DMS153 (cell line): ENCODE data around the gene FOCAD.
A peak's percentile ranks its signal among the peaks of the same experiment; 100 is the strongest.

ENCODE experiments used
- DNase-seq: peaks from one replicate; lab custom pipeline; 2025; lab: John Stamatoyannopoulos, UW

The FOCAD gene

DNA sequence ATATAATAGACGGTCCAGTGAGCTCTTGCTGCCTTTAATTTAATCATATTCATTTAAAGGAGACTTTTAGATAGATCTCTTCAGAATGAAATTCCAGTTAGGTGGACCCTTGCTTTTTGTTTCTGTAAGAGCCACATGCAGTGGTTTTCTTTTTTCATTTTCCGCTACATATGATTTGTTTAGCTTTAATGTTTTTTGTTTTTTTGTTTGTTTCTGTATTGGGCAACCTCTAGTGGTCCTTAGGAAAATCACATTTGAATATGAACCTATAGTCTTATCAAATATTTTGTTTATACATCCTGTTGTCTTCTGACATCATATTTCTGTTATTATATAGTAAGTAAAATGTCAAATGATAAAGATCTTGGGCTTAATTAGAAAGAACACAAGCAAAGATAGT is 196.6 kb downstream of the FOCAD start:
- DNase-seq, result no peak

GRCh38 chr9:20884985-20885593 is 201.0 kb downstream of the FOCAD start:
- no peak for DNase-seq

DNA sequence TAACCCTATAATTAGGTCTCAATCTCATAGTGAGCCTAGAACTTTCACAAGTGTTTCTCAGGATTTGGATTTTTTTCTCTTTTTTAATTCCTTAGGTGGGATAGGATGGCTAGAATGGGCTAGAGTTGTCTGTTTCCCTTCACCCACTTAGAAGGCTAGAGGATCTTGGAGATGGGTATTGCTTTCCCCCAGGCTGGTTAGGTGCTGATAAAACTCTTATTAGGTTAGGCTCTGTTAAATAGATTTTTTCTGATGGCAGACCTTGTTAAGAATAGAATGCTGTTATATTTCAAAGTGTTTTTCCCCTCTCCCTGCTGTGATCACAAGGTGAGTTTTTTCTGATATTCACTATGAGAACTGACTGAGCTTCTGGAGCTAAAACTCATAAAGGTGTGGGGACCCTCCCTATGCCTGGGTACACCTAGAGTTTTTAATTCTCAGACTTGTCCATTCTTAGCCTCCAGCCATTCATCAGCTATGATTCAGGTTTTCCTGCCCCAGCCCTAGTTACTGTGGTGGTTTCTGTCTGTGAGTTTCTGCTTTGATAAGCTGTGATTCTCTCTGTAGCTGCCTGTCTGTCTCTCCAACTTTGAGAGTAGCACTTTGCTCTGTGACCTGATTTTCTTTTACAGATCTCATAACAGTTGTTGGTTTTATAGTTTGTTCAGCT is 215.0 kb downstream of the FOCAD start:
- DNase-seq, result no peak

DNA sequence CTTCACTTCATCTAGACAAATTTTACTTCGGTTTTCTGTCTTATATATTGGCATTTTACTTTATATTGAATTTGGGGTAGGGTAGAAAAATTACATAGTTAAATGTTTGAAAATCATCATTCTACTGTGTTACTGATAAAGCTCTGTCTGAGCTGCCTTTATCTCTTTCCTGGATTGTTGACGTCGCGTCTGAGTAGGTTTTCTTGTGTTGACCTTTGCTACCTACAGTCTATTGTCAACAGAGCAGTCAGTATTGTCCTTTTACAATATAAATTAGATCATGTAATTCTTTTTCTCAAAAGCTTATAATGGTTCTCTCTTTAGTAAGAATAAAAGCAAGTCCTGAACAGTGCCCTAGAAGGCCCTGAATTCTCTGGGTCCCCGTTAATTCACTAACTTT is 219.2 kb downstream of the FOCAD start:
- DNase-seq, result no peak

DNA sequence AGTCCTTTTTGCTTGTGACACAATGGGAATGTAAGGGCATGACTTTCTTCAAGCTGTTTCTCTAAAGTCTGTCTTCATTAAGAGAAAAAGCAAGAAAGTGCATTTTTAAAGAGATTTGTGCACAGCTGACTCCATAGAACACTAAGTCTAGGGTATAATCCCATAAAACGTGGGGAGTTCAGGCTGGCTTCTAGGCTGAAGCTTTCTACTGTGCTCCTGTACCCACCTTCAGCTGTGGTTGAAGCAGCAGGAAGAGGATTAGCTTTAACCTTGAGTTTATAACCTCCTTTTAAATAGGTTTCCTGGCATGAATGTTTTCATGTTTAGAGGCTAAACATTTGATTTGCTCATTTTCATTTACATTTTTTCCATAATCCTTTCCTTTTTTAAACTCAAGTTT is 220.9 kb downstream of the FOCAD start:
- no peak for DNase-seq

GRCh38 chr9:20906326-20906725 is 222.3 kb downstream of the FOCAD start:
- no peak for DNase-seq

GRCh38 chr9:20908461-20908860 is 224.4 kb downstream of the FOCAD start:
- no peak for DNase-seq

- DNase-seq, result no peak
Observed at GRCh38 chr9:20914556-20914955, 230.5 kb downstream of the FOCAD start.

DNA sequence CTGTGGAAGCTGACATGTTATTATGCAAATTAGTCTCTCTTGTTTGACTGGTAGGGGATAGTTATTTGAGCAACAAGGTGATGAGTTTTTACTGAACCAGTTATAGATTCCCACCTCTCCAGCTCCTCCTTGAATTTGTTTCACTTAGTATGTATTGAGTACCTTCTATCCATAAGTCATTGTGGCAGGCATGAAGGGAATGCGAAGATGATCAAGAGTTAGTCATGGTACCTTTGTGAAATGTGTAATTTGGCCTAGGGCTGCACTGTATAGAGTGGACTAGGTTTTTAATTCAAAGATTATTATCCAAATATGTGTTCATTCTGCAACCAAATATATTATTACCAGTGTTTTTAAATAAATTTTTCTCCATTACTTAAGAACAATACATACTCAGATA is 237.3 kb downstream of the FOCAD start:
- DNase-seq, result no peak

GRCh38 chr9:20925256-20926045 is 241.4 kb downstream of the FOCAD start:
- DNase-seq, result no peak

GRCh38 chr9:20929276-20929675 is 245.2 kb downstream of the FOCAD start:
- no peak for DNase-seq

DNA sequence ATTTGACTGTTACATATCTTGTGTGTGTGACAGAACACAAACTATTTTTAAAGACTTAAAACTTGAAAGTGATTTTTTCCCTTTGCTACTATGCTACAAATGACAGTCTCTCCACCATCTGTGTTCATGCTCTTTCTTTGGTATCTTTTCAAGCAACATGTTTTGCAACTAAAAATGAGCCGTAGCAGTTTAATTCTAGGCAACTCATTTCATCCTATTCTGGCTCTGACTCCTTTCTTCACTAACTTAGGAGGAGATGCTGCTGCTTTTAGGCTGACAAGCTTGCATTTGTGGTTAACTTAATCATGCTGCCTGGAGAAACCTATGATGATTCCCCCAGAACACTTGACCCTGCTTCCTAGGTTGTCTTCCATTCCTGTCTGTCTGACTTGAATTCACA is 246.8 kb downstream of the FOCAD start:
- no peak for DNase-seq

- no peak for DNase-seq
Observed at GRCh38 chr9:20940447-20941173, 256.6 kb downstream of the FOCAD start.

GRCh38 chr9:20941174-20941690 is 257.2 kb downstream of the FOCAD start:
- DNase-seq, result peak; percentile 74

DNA sequence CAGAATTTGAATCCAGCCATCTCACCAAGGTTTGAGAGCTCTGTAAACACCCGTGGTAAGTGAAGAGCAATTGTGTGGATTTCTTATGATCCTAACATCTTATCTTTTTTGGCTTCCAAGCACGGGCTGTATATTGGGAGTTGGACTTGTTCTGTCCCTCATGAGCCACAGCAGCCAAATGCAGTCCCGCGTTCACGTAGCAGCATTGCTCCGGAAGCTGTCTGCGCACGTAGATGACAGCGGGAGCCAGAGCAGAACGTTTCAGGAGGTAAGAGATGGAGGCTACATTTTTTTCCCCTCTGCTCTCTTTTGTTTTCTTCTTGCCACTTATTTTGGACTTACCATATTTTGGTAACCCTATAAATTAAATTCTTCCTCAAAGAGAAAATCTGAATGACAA is 260.4 kb downstream of the FOCAD start:
- no peak for DNase-seq

GRCh38 chr9:20945269-20945668 is 261.2 kb downstream of the FOCAD start:
- no peak for DNase-seq

GRCh38 chr9:20945856-20946255 is 261.8 kb downstream of the FOCAD start:
- DNase-seq, result no peak

DNA sequence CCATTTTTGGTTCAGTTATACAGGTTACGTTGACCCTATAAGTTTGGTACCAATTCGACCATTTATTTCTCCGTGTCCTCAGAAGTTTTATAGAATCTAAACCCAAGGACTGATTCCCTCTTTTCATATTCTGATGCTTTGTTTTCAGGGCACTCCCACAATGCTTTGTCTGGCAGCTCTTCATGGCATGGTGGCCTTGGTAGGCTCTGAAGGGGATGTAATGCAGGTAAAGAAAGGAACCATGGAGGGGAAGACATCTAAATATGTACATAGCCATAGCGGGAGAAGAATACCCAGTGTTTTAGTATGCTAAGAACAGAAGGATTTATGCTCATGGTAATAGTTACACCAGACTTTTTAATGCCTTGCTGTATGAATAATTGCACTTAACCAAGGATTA is 264.6 kb downstream of the FOCAD start:
- DNase-seq, result no peak

DNA sequence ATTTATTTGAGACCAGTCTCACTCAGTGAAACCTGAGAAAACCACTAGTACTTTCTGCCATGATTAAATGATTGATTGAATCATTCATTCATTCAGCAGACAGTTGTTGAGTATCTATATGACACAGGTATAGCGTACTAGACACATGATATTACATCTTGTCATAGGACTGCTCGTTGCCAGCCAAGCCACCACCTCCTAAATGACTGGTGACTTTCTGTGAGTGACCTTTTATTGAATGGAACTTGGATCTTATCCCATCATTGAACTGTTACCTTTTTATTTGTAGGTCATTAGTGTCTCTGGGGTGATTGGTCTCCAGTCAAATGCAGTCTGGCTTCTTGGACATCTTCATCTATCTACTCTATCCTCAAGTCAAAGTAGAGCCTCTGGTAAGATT is 266.6 kb downstream of the FOCAD start:
- no peak for DNase-seq

DNA sequence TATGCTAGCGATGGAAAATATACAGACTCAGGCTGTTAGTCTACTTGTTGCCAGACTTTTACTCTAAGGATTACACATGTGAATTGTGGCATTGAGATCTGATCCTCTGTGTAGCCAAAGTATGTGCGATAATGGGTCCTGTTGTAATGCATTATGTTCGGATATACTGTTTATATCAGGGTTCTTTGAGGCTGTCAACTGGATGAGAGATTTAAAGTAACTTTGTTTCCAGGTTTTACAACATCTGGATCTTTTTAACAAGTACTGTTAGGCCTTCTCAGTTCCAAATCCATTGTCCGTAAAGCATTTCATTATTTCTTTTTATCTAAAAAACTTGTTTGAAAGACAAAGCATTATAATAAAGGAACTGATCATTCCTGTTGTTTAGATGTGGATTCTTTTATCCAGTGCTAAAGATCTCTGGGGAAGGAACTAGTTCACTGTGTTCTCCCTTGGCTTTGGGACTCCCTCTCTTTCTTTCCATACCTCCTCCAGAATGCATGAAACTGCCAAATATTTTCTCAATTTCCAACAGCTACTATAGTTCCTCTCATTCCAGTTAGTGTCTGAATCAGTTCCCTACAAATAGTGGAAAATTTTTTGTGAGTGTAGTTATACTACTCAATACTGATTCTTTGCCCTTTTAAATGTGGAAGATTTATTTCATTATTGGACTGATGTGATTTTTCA is 278.6 kb downstream of the FOCAD start:
- no peak for DNase-seq

DNA sequence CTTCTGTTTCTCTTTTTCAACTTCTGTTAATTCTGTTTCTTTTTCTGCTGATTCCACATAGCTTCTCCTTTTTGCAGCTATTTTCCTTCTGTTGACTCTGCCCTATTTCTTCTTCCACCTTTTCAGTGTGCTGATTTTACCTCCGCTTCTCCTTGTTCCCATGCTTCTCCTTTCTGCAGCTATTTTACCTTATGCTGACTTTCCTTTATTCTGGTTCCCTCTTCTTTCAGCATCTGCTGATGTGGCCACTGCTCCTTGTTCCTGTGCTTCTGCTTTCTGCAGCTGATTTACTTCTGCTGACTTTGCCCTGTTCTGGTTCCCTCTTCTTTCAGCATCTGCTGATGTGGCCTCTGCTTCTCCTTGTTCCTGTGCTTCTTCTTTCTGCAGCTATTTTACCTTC is 288.6 kb downstream of the FOCAD start:
- no peak for DNase-seq
